GM12878 (cell line): Measurements from ENCODE around the gene GAREM1. TPM values are rescaled to one million over a fixed set of nuclear protein-coding genes. Genes with fewer than 3 reads are reported as not detected.

Experiments used
- ATAC-seq: fragments of 200-7000 bp; cut with Tn5 transposase; 3 replicates; pipeline ENCODE4 v1.9.1; 2020; ENCODE audit warnings: mild to moderate bottlenecking, moderate library complexity
- BruUV-seq: library from RNA; stranded (reverse); fragments of 400-500 nt; replicated peaks from 2 replicates; lab custom pipeline; 2021; lab: Mats Ljungman, UMichigan
- CTCF ChIA-PET: fragments of 300-600 bp; sonication (Branson Sonifier 250); formaldehyde crosslinking; extraction: SDS; loops from one replicate; lab custom pipeline; 2021; ENCODE audit warnings: inconsistent platforms; lab: Yijun Ruan, JAX
- POLR2A ChIA-PET: fragments of 350-600 bp; formaldehyde crosslinking; extraction: SDS; loops from one replicate; lab custom pipeline; 2021; ENCODE audit warnings: inconsistent platforms; lab: Charles Lee
- RAD21 ChIA-PET: fragments of 300-600 bp; sonication (Branson Sonifier 250); formaldehyde crosslinking; loops from one replicate; lab custom pipeline; 2023; ENCODE audit warnings: antibody characterized with exemption; ENCODE audit not compliant: unreplicated experiment; lab: Charles Lee
- SMC1A ChIA-PET: fragments of 300-600 bp; sonication (Branson Sonifier 250); formaldehyde crosslinking; loops from one replicate; lab custom pipeline; 2023; ENCODE audit not compliant: unreplicated experiment, uncharacterized antibody; lab: Charles Lee
- DNase-seq: peaks from one replicate; pipeline ENCODE4 v3.0.0-alpha.2; 2011; ENCODE audit warnings: low read depth, low spot score
- FAIRE-seq: peaks from 3 replicates; lab custom pipeline; 2011; peaks lifted over from hg19 to GRCh38; lab: Jason Lieb, UNC
- H2AFZ ChIP-seq: 2 replicates; pipeline ENCODE4 v1.6.0; 2011; ENCODE audit warnings: low read depth, low read length, control low read depth; ENCODE audit not compliant: control insufficient read depth
- H3K27ac ChIP-seq: 2 replicates; pipeline ENCODE4 v1.5.1; 2011; ENCODE audit warnings: control low read depth; ENCODE audit not compliant: control insufficient read depth, insufficient read depth
- H3K27me3 ChIP-seq, 2 experiments: replicated peaks in 1 of 2; 2 replicates each; pipeline versions ENCODE4 v1.6.0 to v1.6.1; 2011; ENCODE audit warnings: low read length in 1 of 2; ENCODE audit not compliant: control insufficient read depth in 2 of 2, insufficient read depth in 2 of 2
- H3K36me3 ChIP-seq, 2 experiments: 2 replicates each; pipeline ENCODE4 v1.5.1; 2011; ENCODE audit warnings: low read length in 1 of 2; ENCODE audit not compliant: control insufficient read depth in 2 of 2, insufficient read depth in 2 of 2
- H3K4me1 ChIP-seq: 2 replicates; pipeline ENCODE4 v1.6.1; 2011; ENCODE audit warnings: mild to moderate bottlenecking, low read length, moderate library complexity, mixed read lengths; ENCODE audit not compliant: control insufficient read depth, insufficient read depth
- H3K4me2 ChIP-seq: 2 replicates; pipeline ENCODE4 v1.6.0; 2011; ENCODE audit warnings: control low read depth; ENCODE audit not compliant: control insufficient read depth, insufficient read depth
- H3K4me3 ChIP-seq: fragments of 200-600 bp; sonication (generic); 2 replicates; pipeline ENCODE4 v1.5.1; 2016
- H3K79me2 ChIP-seq: 2 replicates; pipeline ENCODE4 v1.6.0; 2011; ENCODE audit warnings: low read length; ENCODE audit not compliant: control insufficient read depth, insufficient read depth
- H3K9ac ChIP-seq: 2 replicates; pipeline ENCODE4 v1.8.0; 2011; ENCODE audit warnings: low read length, control low read depth, mixed read lengths; ENCODE audit not compliant: control insufficient read depth, insufficient read depth
- H3K9me3 ChIP-seq: replicated peaks from 3 replicates; pipeline ENCODE4 v1.5.1; 2011; ENCODE audit warnings: mild to moderate bottlenecking, low read length; ENCODE audit not compliant: control insufficient read depth, insufficient read depth
- H4K20me1 ChIP-seq: 2 replicates; pipeline ENCODE4 v1.6.0; 2011; ENCODE audit not compliant: control insufficient read depth, insufficient read depth
- CHD2 ChIP-seq: IDR thresholded peaks from 2 replicates; pipeline ENCODE4 v1.6.1; 2011; ENCODE audit warnings: low read depth, low read length, improper control_type of control experiment, borderline replicate concordance
- EGR1 ChIP-seq, 2 experiments: IDR thresholded peaks; 1 replicate in 1 of 2; 2 replicates in 1 of 2; pipeline ENCODE4 v1.6.1; 2011 to 2012; ENCODE audit warnings: low read depth in 2 of 2, low read length in 2 of 2, borderline replicate concordance in 1 of 2, mild to moderate bottlenecking in 1 of 2, moderate library complexity in 1 of 2
- MEF2B ChIP-seq: fragments of 450-650 bp; IDR thresholded peaks from 2 replicates; pipeline ENCODE4 v1.6.1; 2018; ENCODE audit warnings: mild to moderate bottlenecking, moderate library complexity; ENCODE audit not compliant: partially characterized antibody, poor library complexity, severe bottlenecking
- MTA3 ChIP-seq: IDR thresholded peaks from 2 replicates; pipeline ENCODE4 v1.6.1; 2012; ENCODE audit warnings: low read length, inconsistent platforms, borderline replicate concordance
- MYC ChIP-seq: IDR thresholded peaks from 2 replicates; pipeline ENCODE4 v1.6.1; 2011; ENCODE audit warnings: mild to moderate bottlenecking, low read length, moderate library complexity, inconsistent platforms; ENCODE audit not compliant: insufficient read depth, insufficient replicate concordance, insufficient read length, severe bottlenecking
- POU2F2 ChIP-seq: IDR thresholded peaks from 3 replicates; pipeline ENCODE4 v1.6.1; 2011; ENCODE audit warnings: low read depth, mild to moderate bottlenecking, low read length, borderline replicate concordance
- RCOR1 ChIP-seq: conservative IDR thresholded peaks from 2 replicates; pipeline ENCODE4 v1.6.1; 2012; ENCODE audit warnings: low read depth, low read length, improper control_type of control experiment
- RUNX3 ChIP-seq: IDR thresholded peaks from 2 replicates; pipeline ENCODE4 v1.6.1; 2012; ENCODE audit warnings: low read length, inconsistent platforms
- TBL1XR1 ChIP-seq: IDR thresholded peaks from 2 replicates; pipeline ENCODE4 v1.6.1; 2012; ENCODE audit warnings: low read depth, low read length, improper control_type of control experiment
- ZNF217 ChIP-seq: fragments of 450-650 bp; IDR thresholded peaks from 2 replicates; pipeline ENCODE4 v1.6.1; 2017; ENCODE audit warnings: antibody characterized with exemption, mild to moderate bottlenecking
- WGBS: methylation state at CpG from one replicate; pipeline ENCODE4 v1.1.6; 2016; ENCODE audit warnings: low lambda C conversion rate; ENCODE audit not compliant: insufficient replicate concordance, insufficient coverage; ENCODE audit errors: missing lambda C conversion rate; 5-methylcytosine and 5-hydroxymethylcytosine counted together
- in situ Hi-C: fragments of 300-500 bp; cut with MboI; formaldehyde crosslinking; loops from 9 replicates; pipeline ENCODE4 v1.14.3; 2018; ENCODE audit warnings: mixed read lengths
- intact Hi-C: fragments of 100-400 bp; cut with micrococcal nuclease; formaldehyde crosslinking; loops from one replicate; pipeline ENCODE4 v1.14.2; 2022; ENCODE audit not compliant: unreplicated experiment
- polyA plus RNA-seq, 11 experiments: library from polyadenylated mRNA; depleted of rRNA in 4 of 11; unstranded in 6 of 11; stranded (reverse) in 5 of 11; fragments of >200 nt; fragmentation: Nextera tagmentation in 4 of 11; fragmentation: Illumina TruSeq in 1 of 11; extraction: Ambion mirVana in 4 of 11; extraction: Trizol in 1 of 11; gene quantifications; 1 replicate in 1 of 11; 2 replicates in 10 of 11; pipeline versions ENCODE4 v1.2.1 to v1.2.3, GENCODE V29; 2011 to 2016; ENCODE audit warnings: inconsistent platforms in 2 of 11, missing spikeins in 2 of 11, low read depth in 1 of 11
- total RNA-seq, 4 experiments: library from RNA; depleted of rRNA in 3 of 4; stranded (reverse); fragments of >200 nt in 3 of 4; fragmentation: Illumina TruSeq in 1 of 4; extraction: Trizol in 1 of 4; gene quantifications; 2 replicates each; pipeline versions ENCODE4 v1.2.1 to v1.2.3, GENCODE V29; 2013 to 2021
- TF ChIP-seq, protein P1 (sequence below): fragments of 450-650 bp; IDR thresholded peaks from 2 replicates; pipeline ENCODE4 v1.6.1; 2017; ENCODE audit warnings: mild to moderate bottlenecking, moderate library complexity
- TF ChIP-seq, protein P2 (sequence below): fragments of 450-650 bp; IDR thresholded peaks from 2 replicates; pipeline ENCODE4 v1.6.1; 2017; ENCODE audit warnings: low read depth, mild to moderate bottlenecking, moderate library complexity
- TF ChIP-seq, protein P3 (sequence below): fragments of 450-650 bp; IDR thresholded peaks from 2 replicates; pipeline ENCODE4 v1.6.1; 2017; ENCODE audit warnings: mild to moderate bottlenecking, moderate library complexity

GAREM1 gene
- total and polyA plus RNA-seq, 10 of the 15 experiments (the other 5 are each of a cell fraction or from before 2014, with no cell fraction given): 0.05 to 0.29 (median 0.05) TPM; not detected in 7

DNA sequence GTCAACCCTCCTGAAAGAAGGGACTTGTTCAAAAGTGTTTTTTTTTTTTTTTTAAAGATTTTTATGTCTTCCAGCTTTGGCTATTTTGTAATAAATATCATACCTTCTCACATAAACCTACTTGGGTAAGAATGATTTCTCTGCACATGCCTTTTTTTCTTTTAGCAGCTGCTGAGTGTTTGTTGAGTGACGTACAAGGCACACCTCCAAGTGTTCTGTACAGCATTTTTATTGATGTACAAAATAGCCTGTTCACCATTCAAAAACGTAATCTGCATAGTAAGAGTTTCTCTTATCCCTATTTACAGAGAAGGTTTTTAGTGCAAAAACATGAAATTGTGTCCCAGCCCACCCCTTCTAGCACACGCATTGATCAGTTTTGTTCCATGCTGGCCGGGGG is 203.2 kb downstream of the GAREM1 start:
- BruUV-seq: no TSS peak
- intact Hi-C loops: no loop called here
- Histone ChIP-seq H3K36me3 (no peaks in the 10 kb centered on the region), H3K4me1 (no peaks in the 10 kb centered on the region), H3K27me3 (no peaks in the 10 kb centered on the region), H3K9me3 (no peaks in the 10 kb centered on the region), H3K9ac (no peak overlapping the region), H3K4me2 (no peak overlapping the region), H3K79me2 (no peaks in the 10 kb centered on the region), H3K4me3 (no peak overlapping the region), H3K27ac (no peak overlapping the region), H4K20me1 (no peaks in the 10 kb centered on the region), H2AFZ (no peak overlapping the region)
- ChIA-PET CTCF (no interaction called here), SMC1A (no interaction called here), RAD21 (no interaction called here), POLR2A (interaction anchor here (0.5 kb wide), 1 partner anchor 221 kb away, joined by 3 read pairs; no protein-coding TSS in a partner anchor)
- FAIRE-seq: no peak
- WGBS: 13% methylated on average over 4 of the region's 4 CpGs
- in situ Hi-C loops: no loop called here
- no peak for DNase-seq
- ATAC-seq: no peak
- TF ChIP-seq EGR1 (IDR thresholded peaks at IDR 0.05; ENCODE audit: borderline replicate concordance in 1 of 2, low read depth in 2 of 2, low read length in 2 of 2) (no peak), CHD2 (no peak), MEF2B (no peak), RCOR1 (no peak), MTA3 (no peak), TBL1XR1 (no peak), POU2F2 (no peak), ZNF217 (no peak), RUNX3 (no peak), MYC (no peak)
- TF ChIP-seq, protein P1, sequence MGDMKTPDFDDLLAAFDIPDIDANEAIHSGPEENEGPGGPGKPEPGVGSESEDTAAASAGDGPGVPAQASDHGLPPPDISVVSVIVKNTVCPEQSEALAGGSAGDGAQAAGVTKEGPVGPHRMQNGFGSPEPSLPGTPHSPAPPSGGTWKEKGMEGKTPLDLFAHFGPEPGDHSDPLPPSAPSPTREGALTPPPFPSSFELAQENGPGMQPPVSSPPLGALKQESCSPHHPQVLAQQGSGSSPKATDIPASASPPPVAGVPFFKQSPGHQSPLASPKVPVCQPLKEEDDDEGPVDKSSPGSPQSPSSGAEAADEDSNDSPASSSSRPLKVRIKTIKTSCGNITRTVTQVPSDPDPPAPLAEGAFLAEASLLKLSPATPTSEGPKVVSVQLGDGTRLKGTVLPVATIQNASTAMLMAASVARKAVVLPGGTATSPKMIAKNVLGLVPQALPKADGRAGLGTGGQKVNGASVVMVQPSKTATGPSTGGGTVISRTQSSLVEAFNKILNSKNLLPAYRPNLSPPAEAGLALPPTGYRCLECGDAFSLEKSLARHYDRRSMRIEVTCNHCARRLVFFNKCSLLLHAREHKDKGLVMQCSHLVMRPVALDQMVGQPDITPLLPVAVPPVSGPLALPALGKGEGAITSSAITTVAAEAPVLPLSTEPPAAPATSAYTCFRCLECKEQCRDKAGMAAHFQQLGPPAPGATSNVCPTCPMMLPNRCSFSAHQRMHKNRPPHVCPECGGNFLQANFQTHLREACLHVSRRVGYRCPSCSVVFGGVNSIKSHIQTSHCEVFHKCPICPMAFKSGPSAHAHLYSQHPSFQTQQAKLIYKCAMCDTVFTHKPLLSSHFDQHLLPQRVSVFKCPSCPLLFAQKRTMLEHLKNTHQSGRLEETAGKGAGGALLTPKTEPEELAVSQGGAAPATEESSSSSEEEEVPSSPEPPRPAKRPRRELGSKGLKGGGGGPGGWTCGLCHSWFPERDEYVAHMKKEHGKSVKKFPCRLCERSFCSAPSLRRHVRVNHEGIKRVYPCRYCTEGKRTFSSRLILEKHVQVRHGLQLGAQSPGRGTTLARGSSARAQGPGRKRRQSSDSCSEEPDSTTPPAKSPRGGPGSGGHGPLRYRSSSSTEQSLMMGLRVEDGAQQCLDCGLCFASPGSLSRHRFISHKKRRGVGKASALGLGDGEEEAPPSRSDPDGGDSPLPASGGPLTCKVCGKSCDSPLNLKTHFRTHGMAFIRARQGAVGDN: no peak
- TF ChIP-seq, protein P2, sequence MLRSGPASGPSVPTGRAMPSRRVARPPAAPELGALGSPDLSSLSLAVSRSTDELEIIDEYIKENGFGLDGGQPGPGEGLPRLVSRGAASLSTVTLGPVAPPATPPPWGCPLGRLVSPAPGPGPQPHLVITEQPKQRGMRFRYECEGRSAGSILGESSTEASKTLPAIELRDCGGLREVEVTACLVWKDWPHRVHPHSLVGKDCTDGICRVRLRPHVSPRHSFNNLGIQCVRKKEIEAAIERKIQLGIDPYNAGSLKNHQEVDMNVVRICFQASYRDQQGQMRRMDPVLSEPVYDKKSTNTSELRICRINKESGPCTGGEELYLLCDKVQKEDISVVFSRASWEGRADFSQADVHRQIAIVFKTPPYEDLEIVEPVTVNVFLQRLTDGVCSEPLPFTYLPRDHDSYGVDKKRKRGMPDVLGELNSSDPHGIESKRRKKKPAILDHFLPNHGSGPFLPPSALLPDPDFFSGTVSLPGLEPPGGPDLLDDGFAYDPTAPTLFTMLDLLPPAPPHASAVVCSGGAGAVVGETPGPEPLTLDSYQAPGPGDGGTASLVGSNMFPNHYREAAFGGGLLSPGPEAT: no peak
- TF ChIP-seq, protein P3, sequence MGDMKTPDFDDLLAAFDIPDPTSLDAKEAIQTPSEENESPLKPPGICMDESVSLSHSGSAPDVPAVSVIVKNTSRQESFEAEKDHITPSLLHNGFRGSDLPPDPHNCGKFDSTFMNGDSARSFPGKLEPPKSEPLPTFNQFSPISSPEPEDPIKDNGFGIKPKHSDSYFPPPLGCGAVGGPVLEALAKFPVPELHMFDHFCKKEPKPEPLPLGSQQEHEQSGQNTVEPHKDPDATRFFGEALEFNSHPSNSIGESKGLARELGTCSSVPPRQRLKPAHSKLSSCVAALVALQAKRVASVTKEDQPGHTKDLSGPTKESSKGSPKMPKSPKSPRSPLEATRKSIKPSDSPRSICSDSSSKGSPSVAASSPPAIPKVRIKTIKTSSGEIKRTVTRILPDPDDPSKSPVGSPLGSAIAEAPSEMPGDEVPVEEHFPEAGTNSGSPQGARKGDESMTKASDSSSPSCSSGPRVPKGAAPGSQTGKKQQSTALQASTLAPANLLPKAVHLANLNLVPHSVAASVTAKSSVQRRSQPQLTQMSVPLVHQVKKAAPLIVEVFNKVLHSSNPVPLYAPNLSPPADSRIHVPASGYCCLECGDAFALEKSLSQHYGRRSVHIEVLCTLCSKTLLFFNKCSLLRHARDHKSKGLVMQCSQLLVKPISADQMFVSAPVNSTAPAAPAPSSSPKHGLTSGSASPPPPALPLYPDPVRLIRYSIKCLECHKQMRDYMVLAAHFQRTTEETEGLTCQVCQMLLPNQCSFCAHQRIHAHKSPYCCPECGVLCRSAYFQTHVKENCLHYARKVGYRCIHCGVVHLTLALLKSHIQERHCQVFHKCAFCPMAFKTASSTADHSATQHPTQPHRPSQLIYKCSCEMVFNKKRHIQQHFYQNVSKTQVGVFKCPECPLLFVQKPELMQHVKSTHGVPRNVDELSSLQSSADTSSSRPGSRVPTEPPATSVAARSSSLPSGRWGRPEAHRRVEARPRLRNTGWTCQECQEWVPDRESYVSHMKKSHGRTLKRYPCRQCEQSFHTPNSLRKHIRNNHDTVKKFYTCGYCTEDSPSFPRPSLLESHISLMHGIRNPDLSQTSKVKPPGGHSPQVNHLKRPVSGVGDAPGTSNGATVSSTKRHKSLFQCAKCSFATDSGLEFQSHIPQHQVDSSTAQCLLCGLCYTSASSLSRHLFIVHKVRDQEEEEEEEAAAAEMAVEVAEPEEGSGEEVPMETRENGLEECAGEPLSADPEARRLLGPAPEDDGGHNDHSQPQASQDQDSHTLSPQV: no peak
